HFF-Myc (cell line): ENCODE measurements around the gene ZNF688.

Source experiments
- DNase-seq: peaks from one replicate; pipeline ENCODE4 v3.0.0-alpha.2; 2011; ENCODE audit warnings: low read depth; ENCODE audit errors: extremely low read depth
- H3K4me3 ChIP-seq: replicated peaks from 2 replicates; pipeline ENCODE4 v1.5.1; 2011; ENCODE audit warnings: low read depth, mild to moderate bottlenecking, control low read depth, low read length
- TF ChIP-seq, protein P1 (sequence below): IDR thresholded peaks from 2 replicates; pipeline ENCODE4 v1.5.1; 2012; ENCODE audit warnings: mild to moderate bottlenecking, low read depth, low read length, control low read depth; ENCODE audit errors: missing control alignments

ZNF688 gene

DNA sequence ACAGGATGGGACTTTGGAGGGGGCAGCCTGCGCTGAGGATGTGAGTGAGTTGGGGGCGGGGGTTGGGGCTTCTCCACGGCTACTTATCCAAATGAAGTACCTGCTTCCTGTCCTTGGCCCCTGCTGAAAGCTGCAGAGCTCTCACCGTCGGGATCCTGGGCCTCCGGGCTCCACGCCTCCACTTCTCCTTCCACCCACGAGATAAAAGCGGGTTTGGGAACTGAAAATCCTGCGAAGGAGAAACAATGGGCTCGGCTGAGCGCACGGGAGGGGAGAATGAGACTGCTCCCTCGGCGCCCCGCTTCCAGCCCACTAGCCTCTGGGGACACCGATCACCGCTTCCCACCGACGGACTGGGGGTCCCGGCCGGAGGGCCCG lies 13.5 kb upstream of the ZNF688 start:
- DNase-seq: no peak

DNA sequence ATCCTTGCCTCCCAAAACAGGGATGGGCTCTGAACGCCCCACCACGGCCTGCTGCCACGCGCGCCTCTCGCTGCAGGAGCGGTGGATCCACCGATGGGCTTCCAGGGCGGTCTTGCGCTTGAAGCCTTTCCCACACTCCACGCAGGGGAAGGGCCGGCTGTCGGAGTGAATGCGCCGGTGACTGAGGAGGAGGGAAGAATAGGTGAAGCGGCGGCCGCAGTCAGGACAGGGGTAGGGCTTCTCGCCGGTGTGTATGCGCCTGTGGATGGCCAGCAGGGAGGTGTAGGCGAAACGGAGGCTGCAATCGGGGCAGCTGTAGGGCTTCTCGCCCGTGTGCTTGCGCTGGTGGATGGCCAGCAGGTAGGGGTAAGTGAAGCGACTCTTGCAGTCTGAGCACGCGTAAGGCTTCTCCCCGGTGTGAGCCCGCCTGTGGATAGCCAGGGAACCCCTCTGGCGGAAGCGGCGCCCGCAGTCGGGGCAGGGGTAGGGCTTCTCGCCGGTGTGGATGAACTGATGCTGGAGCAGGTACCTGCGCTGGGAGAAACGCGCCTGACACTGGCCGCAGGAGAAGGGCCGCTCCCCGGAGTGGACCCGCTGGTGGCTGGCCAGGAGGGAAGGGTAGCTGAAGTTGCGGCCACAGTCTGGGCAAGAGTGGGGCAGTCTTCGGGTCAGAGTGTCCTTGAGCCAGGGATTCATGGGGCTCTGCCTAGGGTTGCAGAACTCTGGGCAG lies 11.3 kb upstream of the ZNF688 start:
- DNase-seq: no peak
- TF ChIP-seq, protein P1, sequence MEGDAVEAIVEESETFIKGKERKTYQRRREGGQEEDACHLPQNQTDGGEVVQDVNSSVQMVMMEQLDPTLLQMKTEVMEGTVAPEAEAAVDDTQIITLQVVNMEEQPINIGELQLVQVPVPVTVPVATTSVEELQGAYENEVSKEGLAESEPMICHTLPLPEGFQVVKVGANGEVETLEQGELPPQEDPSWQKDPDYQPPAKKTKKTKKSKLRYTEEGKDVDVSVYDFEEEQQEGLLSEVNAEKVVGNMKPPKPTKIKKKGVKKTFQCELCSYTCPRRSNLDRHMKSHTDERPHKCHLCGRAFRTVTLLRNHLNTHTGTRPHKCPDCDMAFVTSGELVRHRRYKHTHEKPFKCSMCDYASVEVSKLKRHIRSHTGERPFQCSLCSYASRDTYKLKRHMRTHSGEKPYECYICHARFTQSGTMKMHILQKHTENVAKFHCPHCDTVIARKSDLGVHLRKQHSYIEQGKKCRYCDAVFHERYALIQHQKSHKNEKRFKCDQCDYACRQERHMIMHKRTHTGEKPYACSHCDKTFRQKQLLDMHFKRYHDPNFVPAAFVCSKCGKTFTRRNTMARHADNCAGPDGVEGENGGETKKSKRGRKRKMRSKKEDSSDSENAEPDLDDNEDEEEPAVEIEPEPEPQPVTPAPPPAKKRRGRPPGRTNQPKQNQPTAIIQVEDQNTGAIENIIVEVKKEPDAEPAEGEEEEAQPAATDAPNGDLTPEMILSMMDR: no peak

More for the DNA sequence above, 13.5 kb upstream of the ZNF688 start:
- TF ChIP-seq, protein P1: no peak
- peak overlapping the region; percentile 46 for H3K4me3 ChIP-seq

DNA sequence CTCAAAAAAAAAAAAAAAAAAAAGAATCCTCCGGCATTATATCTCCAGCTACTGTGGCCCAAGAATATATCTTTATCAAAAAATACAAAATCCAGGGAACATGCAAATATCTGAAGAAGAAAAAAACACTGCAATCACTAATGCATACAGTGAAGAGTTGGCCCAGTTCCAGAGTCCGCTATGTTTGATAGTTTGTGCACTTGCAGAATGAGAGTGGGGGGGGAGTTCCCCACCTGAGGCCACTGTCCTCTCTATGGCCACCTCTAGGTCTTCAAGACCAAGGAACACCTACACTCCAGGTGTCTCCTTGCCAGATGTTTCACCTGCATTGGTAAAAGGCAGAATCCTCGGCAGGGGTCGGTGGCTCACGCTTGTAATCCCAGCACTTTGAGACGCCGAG lies 9.9 kb upstream of the ZNF688 start:
- TF ChIP-seq, protein P1: no peak

More for the DNA sequence above, 11.3 kb upstream of the ZNF688 start:
- no peak overlapping the region for H3K4me3 ChIP-seq

DNA sequence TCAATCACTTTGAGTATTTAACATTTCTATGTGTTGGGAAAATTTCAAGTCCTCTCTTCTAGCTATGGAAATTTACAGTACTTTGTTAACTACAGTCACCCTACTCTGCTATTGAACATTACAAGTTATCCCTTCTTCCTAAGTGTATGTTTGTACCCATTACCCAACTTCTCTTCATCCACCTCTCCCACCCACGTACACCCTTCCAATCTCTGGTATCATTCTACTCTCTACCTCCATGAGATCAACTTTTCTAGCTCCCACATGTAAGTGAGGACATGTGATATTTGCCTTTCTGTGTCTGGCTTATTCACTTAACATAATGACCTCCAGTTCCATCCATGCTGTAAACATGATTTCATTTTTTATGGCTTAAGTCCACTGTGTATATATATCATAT lies 3.2 kb upstream of the ZNF688 start:
- no peak overlapping the region for H3K4me3 ChIP-seq
- no peak for DNase-seq
- TF ChIP-seq, protein P1: no peak

More for the DNA sequence above, 9.9 kb upstream of the ZNF688 start:
- no peak overlapping the region for H3K4me3 ChIP-seq
- no peak for DNase-seq

DNA sequence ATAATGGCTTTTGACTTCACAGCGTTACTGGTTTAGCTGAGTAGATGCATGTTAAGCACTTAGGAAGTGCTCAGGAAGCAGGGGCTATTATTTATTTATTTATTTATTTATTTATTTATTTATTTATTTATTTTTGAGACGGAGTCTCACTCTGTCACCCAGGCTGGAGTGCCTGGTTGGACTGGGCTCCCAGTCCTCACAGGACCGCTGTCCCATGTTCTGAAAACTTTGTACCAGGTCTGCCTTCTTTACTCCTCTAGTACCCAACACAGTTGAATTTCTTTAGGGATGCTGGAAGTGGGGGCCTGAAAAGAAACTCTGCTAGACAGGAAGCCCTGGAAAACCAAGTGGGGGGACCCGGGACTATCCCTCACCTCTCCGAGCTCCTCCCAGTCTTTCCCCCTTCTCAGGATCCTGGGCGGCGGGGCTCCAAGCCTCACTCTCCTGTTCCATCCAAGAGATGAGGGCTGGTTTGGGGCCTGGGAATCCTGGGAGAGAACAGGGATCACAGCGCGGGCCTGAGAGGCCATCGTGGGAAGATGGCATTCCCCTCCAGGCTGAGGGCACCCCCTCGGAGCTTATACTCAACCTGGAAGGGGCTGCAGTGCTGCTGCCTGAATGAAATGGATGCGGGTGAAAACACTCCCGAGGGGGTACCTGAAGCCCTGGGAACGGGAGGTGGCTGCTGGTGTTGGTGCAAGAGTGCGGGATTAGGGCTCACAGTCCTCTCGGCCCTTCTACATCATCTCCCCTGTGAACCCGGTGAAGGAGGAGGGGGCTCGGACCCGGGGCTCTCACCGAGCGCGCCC lies 674 bp downstream of the ZNF688 start:
- H3K4me3 ChIP-seq: peak overlapping the region; percentile 57
- TF ChIP-seq, protein P1: no peak
- DNase-seq: no peak

DNA sequence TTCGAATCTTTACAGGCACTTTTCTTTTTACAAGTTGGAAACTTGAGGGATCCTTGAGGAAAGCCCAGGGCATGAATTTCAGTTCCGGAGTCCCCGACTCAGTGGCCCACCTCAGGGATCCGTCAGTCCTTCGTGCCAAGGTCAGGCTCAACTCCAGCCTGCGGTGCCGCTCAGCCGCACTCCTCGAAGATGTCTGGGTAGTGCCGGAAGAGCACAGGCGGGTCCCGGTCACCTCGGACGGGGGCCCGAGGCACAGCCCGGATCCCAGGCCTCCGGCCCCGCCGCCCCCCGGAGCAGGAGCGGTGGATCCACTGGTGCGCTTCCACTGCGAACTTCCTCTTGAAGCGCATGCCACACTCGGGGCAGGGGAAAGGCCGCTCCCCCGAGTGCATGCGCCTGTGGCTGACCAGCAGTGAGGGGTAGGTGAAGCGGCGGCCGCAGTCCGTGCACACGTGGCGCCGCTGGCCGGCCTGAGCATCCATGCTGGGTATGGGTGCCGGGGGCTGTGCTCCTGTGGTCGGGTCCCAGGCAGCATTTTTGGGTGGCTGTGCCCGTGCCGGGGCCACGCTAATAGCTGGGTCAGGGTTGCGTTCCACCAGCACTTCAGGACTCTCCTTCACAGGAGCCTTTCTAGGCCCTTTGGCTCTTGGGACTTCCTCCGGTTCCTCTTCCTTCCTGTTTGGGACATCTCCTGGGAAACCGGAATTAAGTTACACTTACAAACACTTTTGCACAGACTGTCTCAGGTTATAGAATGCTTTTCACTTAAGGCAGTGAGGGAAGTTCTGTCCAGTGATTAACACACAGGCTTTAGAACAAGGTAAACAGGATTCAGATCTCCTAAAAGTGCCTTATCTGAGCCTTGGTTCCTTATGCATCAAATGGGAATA lies 1.5 kb downstream of the ZNF688 start:
- TF ChIP-seq, protein P1: no peak
- no peak for DNase-seq
- no peak overlapping the region for H3K4me3 ChIP-seq
